ENCODE results near the gene POLR1A.

DNA sequence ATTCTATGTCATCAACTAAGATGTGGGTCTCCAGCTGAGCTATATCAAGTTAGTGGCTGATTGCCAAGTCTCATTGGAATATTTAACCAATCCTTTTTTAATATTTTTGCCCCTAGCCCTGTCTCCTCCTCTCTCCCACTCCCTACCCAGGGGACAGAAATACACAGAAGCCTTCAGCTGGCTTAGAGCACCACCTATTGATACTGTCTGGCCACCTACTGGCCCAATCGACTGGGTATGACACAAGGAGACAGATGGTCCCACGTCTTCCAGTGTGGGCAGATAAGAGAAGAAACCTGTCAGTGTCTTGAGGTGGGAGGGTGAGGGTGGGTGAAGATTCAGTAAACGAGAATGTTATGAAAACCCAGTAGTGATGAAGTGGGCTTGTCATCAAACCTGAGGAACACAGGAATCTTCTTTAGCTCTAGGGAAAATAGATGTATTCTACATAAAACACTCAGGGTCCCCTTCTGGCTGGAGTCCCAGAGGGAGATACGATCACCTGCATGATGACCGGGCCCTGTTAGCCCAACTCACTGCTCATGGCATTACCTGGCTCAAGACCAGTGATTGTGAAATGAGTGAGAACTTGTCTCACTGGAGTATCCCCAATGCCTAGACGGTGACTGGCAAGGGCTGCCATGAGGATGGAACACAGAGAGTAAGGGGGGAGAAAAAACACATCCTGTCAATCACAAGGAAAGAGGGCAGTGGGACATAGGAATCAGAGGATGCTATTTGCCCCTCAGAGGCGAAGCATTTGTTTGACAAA, 26.7 kb downstream of the POLR1A start:
- TF ChIP-seq, protein P1, sequence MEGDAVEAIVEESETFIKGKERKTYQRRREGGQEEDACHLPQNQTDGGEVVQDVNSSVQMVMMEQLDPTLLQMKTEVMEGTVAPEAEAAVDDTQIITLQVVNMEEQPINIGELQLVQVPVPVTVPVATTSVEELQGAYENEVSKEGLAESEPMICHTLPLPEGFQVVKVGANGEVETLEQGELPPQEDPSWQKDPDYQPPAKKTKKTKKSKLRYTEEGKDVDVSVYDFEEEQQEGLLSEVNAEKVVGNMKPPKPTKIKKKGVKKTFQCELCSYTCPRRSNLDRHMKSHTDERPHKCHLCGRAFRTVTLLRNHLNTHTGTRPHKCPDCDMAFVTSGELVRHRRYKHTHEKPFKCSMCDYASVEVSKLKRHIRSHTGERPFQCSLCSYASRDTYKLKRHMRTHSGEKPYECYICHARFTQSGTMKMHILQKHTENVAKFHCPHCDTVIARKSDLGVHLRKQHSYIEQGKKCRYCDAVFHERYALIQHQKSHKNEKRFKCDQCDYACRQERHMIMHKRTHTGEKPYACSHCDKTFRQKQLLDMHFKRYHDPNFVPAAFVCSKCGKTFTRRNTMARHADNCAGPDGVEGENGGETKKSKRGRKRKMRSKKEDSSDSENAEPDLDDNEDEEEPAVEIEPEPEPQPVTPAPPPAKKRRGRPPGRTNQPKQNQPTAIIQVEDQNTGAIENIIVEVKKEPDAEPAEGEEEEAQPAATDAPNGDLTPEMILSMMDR (conservative IDR thresholded peaks at IDR 0.05; ENCODE audit: low read length): peak; percentile 90
- TF ChIP-seq EZH2phosphoT487 (IDR thresholded peaks at IDR 0.05; ENCODE audit: borderline replicate concordance): no peak

All from Loucy (cell line).